GM21576 (cell line): ENCODE results near the gene DHRS4L2.

Source experiments
- ATAC-seq: cut with Tn5 transposase; IDR thresholded peaks from one replicate; pipeline ENCODE4 v1.9.1; 2021; ENCODE audit warnings: mild to moderate bottlenecking, moderate library complexity; ENCODE audit not compliant: unreplicated experiment

DHRS4L2 gene

DNA sequence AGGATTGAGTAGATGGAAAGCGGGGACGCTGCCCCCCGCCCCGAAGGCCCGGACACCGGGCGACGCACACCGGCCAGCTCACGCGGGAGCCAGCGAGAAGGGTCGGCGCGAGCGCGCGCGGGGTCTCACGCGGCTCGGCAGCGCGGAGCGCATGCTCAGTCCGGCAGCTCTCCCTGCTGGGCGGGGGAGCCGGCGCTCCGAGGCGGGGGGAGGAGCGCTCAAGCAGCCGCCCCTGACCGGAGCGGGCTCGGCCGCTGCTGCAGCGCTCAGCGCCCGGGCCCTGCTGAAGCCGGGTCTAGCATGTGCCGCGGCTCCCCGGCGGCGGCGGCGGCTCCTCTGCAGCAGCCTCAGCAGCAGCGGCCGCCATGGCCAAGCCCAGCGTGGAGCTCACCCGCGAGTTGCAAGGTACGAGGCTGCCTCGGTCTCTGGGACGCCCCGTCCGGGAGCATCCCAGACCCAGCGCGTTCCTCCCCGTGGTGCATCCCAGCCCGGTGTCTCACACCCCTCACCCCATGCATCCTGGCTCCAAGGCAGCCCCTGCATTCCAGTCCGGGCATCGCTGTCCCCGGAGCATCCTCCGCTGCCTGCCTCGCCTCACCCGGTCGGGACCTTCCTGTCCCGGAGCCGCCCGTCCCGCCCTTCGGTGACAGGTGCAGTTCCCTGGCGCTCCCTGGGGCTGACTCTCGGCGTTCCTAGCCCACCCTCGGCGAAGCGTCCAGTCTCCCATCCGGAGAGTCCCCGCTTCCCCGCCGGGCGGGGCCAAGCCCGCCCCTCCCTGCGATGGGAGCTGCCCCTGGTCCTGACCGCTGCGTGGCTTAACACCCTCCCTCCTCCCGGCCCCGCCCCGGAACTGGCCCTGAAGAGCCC lies 63.3 kb downstream of the DHRS4L2 start, which contains the start of gene CARMIL3:
TSS of gene CARMIL3 (plus strand) at position 221 of the 867 bp plus-strand sequence. CDS start at position 366, 145 bp downstream.
- ATAC-seq = peak; percentile 55

- no peak for ATAC-seq
Measured at GRCh38 chr14:24052656-24053547, 64.2 kb downstream of the DHRS4L2 start.

DNA sequence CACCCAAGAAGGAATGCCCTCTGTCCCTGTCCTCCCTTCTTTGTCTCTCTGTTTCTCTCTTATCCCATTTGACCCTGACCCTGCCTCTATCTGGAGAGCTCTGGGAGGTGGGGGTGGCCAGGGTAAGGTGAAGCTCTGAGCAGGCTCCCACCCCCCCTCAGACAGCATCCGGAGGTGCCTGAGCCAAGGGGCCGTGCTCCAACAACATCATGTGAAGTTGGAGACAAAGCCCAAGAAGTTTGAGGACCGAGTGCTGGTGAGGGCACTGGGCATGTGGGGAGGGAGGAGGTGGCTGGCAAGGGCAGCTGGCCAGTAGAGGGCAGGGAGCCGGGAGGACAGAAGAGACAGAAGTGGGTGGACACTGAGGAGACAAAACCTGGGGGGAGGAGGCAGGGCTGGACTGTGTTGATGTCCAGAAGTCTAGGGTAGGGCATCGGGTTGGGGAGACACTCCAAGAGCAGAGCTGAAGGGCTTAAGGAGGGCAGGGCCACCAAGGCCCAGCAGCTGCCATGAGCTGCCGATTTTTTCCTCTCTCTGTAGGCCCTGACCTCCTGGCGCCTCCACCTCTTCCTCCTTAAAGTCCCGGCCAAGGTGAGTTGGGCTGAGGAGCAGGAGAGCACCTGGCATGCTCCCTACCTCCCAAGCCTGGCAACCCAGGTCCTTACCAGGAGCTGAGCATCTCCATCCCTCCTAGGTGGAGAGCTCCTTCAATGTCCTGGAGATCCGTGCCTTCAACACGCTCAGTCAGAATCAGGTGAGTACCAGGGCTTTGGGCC lies 65.0 kb downstream of the DHRS4L2 start:
- no peak for ATAC-seq

- no peak for ATAC-seq
Measured at GRCh38 chr14:24054324-24054641, 65.6 kb downstream of the DHRS4L2 start.

DNA sequence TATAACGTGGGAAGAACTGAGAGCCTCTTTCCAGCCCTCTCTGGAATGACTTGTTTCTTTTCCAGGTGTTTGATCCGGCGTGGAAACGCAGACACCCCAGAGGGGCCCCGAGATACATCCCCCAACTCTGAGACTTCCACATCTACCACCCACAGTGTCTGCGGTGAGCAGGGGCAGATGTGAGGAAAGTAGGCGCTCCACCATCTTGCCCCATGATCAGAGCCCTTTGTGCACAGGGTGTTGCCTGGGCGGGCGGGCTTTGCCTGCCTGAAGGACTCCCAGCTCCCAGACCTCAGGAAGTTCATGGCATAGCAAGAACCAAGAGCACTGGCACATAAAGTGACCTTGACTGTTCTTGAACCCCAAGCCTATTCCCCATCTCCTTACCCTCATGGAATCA lies 65.9 kb downstream of the DHRS4L2 start:
- ATAC-seq = no peak
